DMS153 treated with DMSO at 0.1 percent for 48 hours (cell line): ENCODE results near the gene POR.
A peak's percentile ranks its signal among the peaks of the same experiment; 100 is the strongest.
"Not testable (repeated sequence)": the region's sequence is repeated elsewhere in the genome, so short reads cannot be mapped to it uniquely, and the experiment has no call there.

Source experiments
- DNase-seq: peaks from one replicate; lab custom pipeline; 2025; ENCODE audit not compliant: unreplicated experiment; lab: John Stamatoyannopoulos, UW

Gene POR

DNA sequence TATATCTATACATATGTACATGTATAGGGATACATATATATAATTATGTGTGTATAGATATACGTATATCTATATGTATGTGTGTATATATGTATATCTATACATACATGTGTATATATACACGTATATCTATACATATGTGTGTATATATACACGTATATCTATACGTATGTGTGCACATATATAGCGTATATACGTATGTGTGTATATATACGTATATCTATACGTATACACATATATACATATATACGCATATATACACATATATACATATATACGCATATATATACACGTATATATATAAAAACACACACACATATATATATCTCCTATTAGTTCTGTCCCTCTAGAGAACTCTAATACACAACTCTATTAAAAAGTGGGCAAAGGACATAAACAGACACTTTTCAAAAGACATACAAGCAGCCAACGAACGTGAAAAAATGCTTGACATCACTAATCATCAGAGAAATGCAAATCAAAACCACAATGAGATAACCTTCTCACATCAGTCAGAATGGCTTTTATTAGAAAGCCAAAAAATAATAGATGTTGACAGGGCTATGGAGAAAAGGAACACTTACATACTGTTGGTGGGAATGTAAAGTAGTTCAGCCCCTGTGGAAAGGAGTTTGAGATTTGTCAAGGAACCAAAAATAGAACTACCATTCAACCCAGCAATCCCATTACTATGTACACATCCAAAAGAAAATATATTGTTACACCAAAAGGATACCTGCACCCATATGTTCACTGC is 101.4 kb downstream of the POR start:
- DNase-seq, result no peak

DNA sequence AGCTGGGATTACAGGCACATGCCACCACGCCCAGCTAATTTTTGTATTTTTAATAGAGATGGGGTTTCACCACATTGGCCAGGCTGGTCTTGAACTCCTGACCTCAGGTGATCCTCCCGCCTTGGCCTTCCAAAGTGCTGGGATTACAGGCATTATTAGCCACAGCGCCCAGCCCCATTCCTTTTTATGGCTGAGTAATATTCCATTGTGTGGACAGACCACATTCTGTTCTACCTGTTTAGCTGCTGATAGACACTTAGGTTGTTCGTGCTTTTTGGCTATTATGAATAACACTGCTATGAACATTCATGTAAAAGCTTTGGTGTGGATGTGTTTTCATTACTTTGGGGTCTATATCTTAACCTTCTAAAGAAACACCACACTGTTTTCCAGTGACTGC is 103.6 kb downstream of the POR start:
- not testable (repeated sequence) for DNase-seq

DNA sequence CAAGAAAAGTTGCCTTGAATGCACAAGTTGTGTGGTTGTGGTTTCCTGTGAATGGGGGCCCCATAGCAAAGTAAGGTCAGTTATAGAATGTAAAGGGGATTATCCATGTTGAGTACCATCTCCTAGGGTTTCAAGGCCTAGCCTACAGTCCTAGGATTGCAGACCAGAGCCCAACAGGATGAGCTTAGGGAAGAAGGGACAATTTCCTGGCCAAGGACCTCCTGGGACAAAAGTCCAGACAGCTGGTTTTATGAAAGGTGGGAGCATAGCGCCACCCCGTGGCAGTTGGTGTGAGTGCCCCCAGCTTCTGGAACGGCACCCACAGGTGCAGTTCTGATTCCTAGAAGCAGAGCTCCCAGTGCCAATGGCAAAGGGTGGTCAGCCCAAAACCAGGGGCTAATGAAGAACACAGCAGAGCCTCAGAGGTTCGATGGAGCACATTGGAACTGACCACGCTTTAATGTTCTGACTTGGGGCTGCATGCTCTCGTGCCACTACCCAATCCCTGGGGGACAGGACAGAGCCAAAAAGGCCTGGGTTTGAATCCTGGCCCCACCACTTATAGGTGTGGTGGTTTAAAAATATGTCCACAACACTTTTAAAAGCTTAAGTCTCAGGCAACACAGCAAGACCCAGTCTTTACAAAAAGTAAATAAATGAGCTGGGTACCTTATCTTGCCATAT is 105.2 kb downstream of the POR start:
- peak; percentile 48 for DNase-seq

DNA sequence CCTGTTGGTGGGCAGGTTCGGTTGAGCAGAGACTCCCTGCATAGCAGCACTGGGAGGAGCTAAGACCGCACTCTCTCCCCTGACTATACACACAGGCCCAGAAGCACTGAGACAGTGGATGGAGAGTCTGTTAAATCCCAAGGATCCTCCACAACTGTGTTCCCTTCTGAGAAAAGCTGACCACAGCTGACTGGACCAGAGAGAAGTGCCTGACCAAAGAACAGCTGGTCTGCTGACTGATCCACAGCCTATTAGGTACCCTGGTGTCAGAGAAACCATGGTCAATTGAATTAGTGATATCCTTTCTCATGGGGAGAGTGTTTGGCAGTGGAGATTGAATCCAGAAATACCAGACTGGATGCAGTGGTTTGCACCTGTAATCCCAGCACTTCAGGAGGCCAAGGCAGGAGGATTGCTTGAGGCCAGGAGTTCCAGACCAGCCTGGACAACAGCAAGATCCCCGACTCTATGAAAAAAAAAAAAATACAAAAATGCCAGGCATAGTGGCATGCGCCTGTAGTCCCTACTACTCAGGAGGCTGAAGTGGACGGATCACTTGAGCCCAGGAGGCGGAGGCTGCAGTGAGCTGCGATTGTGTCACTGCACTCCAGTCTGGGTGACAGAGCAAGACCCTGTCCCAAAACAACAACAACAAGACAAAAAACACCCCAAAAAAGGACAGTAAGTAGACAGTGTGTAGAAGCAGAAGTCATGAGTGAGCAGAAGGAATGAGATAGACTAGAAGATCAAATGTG is 107.2 kb downstream of the POR start:
- no peak for DNase-seq

DNA sequence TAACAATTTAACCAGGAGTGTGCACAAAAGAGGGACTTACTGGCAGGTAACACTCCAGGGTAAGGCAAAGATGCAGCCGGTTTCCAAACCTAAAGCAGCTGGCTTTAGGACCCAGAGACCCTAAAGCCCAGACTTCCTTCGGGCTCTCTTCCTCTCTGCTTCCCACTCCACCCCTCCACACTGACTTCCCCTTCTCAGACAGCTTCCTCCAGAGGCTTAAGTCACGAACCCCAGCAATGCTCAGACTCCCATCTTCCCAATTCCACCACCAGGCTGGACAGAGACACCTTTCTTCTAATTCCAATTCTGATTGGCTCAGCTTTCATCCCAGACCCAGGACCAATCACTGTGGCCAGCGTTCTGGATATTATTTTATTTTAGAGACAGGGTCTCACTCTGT is 108.0 kb downstream of the POR start:
- no peak for DNase-seq

DNA sequence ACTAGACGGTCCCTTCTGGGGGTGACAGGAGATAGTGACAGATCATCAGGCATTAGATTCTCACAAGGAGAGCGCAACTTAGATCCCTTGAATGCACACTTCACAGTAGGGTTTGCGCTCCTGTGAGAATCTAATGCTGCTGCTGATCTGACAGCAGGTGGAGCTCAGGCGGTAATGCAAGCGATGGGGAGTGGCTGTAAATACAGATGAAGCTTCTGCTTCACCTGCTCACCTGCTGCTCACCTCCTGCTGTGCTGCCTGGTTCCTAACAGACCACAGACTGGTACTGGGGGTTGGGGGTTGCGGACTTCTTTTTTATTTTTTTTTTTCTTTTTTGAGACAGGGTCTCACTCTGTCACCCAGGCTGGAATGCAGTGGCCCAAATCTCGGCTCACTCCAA is 114.7 kb downstream of the POR start:
- DNase-seq, result not testable (repeated sequence)

DNA sequence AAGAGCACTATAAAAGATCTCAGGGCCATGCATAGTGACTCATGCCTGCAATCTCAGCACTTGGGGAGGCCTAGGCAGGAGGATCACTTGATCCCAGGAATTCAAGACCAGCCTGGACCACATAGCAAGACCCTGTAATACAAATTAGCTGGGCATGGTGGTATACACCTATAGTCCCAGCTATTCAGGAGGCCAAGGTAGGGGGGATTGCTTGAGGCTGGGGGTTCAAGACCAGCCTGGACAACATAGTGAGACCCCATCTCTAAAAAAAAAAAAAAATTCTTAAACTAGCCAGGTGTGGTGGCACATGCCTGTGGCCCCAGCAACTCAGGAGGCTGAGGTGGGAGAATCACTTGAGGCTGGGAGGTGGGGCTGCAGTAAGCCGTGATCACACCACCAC is 117.0 kb downstream of the POR start:
- no peak for DNase-seq
